Activated T-cell treated with anti-CD3 and anti-CD28 coated beads for 4 hours (primary cell): Measurements from ENCODE around the gene CMIP.

Experiments used
- DNase-seq: peaks from one replicate; pipeline ENCODE4 v3.0.0-alpha.2; 2020

Gene CMIP

DNA sequence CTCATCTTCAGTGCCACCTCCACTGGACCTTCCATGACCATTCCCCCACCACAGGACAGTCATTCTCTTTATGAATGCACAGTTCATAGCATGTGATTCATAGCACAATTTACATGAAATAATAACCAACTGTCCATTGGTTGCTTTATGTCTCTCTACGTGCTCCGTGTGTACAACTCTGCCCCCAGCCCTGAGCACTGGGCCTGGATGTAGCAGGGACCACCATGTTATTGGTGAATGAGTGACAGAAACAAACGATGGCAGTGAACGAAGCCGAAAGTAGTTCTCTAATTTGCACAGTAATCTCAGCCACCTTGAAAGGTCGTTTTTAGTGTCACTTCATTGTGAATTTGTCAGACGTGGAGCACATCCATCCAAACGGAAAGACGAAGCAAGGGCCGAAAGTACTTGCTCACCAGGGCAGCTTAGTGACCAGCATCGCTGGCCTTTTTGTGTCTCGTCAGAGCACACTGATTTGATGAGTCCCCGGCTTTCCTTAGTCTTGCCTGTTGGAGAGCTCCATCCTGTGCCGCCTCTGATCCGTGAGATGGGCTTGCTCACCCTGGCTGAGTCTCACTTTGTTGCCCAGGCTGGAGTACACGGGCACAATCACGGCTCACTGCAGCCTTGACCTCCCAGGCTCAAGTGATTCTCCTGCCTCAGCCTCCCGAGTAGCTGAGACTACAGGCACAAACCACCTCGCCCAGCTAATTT lies 95.3 kb downstream of the CMIP start:
- no peak for DNase-seq

DNA sequence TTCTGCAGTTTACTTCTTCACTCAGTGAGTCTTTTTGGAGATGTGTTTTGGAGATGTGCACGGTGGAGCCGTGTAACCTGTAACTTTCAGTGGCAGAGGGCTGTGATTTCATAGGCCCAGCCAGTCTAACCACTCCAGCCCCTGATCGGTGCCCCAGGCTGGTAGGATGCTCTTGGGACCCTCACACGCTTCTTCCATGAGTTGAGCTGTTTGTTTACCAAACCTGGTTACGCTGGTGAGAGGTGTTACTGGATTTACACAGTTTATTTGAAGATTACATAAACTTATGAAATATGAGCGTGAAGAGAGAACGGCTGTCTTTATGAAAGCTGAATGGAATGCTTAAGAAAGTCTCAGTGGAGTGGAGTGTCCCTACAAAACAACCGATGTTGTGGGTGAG lies 96.7 kb downstream of the CMIP start:
- DNase-seq, result no peak

GRCh38 chr16:81542609-81543570 lies 98.3 kb downstream of the CMIP start:
- DNase-seq, result no peak

GRCh38 chr16:81543571-81543970 lies 99.0 kb downstream of the CMIP start:
- DNase-seq, result no peak

- no peak for DNase-seq
Observed at GRCh38 chr16:81544261-81544660, 99.7 kb downstream of the CMIP start.

DNA sequence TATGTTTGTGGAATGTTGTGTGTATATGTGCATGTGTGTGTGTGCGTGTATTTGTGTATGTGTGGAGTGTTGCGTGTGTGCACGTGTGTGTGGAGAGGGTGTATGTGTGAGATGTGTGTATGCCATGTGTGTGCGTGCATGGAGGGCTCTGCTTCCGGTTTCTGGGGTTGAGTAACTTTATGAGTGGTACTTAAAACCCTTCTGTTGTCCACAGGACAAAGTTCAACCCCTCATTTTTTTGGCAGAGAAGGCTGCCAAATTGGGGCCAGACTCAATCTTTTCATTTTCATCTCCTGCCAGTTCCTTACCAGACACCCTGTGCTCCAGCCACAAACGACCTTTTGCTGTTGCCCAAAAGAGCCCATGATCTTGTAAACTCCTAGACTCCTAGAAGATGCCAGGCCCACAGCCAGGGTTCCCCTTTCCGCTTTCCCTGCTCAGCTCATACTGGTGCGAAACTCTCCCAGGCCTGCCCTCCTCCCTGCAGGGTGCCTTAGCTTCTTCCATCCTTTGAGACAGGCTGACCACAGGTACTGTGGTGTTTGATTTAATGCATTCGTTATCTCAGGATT lies 100.2 kb downstream of the CMIP start:
- no peak for DNase-seq

GRCh38 chr16:81545470-81546250 lies 101.1 kb downstream of the CMIP start:
- no peak for DNase-seq

GRCh38 chr16:81546781-81547180 lies 102.2 kb downstream of the CMIP start:
- no peak for DNase-seq

DNA sequence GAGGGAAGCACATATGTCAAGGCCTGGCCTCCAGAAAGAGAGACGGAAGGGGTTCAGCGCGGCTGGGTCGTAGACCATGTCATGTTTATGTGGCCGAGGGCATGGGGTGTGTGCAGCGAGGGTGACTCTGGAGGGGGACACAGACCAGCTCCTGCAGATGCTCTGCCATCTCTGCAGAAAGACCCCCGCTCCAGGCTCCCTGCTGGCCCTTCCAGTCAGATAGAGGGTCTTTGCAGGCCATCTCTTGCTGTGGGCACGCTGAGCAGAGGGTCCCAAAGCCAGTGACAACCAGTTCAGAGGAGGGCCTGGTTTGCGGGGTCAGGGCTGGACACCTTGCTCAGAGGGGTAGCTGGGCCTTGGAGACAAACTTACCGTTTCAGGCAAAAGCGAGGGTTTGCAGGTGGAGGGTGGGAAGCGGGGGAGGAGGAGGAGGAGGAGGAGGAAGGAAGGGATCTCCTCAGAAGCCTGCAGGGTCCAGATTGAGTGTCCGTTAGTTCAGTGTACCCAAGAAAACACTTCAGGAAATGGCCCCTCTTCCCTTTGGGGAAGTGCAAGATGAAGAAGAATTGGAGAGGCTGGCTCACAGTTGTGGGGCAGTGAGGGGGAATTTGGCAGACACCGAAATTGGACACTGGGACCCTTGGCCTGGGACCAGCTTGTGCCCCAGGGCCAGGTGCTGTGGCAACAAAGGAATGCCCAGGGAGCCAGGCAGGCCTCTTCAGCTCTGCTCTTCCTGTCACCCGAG lies 102.8 kb downstream of the CMIP start:
- no peak for DNase-seq

DNA sequence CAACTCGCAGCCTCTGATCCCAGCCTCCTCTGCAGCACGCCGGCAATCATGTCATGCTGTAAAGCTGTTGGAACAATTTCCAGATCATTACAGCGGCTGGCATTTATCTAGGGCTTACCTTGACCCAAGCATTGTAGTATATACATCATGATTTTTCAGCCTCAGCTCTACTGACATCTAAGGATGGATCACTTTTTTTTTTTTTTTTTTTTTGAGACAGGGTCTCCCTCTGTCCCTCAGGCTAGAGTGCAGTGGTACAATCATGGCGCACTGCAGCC lies 103.3 kb downstream of the CMIP start:
- no peak for DNase-seq

DNA sequence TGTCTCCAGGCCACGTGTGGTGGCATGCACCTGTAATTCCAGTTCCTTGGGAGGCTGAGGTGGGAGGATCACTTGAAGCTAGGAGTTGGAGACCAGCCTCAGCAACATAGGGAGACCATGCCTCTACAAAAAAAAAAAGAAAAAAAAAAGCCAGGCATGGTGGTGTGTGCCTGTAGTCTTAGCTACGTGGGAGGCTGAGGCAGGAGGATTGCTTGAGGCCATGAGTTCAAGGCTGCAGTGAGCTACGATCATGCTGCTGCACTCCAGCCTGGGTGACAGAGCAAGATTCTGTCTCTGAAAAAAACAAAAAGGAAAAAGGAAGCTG lies 103.9 kb downstream of the CMIP start:
- no peak for DNase-seq

- DNase-seq, result no peak
Observed at GRCh38 chr16:81548876-81549546, 104.4 kb downstream of the CMIP start.

- no peak for DNase-seq
Observed at GRCh38 chr16:81549547-81550431, 105.2 kb downstream of the CMIP start.

DNA sequence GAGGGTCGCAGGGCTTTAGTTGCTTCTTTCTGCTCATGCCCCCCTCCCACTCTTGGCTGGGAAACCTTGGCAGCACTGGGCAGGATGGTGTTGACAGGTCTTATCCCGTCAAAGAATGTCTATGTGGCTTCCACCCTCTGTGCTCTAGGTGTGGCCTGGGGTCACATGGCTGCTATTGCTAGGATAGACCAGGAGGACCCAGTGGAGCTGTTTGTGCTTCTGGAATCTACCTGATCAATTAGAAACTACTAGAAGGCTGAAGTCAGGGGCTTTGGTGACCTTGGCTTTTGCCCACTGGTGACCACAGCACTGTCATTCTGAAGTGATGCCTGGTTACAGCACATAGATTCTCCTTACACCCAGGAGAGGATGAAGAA lies 105.8 kb downstream of the CMIP start:
- DNase-seq, result no peak

GRCh38 chr16:81551151-81551808 lies 106.7 kb downstream of the CMIP start:
- no peak for DNase-seq

- DNase-seq, result no peak
Observed at GRCh38 chr16:81551821-81552304, 107.3 kb downstream of the CMIP start.

DNA sequence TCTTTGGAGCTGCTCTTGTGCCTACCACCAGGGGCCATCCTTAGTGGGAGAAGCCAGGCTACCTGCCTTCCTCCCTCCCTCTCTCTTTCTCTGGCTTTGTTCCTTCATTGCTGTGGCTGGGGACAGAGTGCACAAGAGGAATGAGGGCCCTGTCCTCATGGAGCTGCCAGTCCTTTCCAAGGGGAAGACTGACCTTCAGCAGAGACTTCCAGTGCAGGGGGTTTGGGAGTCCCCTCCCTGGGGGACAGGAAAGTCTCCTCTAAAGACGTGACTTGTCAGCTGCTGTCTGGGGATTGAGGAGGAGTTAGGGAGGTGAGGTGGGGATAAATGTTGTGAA lies 108.1 kb downstream of the CMIP start:
- DNase-seq, result no peak

- no peak for DNase-seq
Observed at GRCh38 chr16:81553080-81553813, 108.6 kb downstream of the CMIP start.

DNA sequence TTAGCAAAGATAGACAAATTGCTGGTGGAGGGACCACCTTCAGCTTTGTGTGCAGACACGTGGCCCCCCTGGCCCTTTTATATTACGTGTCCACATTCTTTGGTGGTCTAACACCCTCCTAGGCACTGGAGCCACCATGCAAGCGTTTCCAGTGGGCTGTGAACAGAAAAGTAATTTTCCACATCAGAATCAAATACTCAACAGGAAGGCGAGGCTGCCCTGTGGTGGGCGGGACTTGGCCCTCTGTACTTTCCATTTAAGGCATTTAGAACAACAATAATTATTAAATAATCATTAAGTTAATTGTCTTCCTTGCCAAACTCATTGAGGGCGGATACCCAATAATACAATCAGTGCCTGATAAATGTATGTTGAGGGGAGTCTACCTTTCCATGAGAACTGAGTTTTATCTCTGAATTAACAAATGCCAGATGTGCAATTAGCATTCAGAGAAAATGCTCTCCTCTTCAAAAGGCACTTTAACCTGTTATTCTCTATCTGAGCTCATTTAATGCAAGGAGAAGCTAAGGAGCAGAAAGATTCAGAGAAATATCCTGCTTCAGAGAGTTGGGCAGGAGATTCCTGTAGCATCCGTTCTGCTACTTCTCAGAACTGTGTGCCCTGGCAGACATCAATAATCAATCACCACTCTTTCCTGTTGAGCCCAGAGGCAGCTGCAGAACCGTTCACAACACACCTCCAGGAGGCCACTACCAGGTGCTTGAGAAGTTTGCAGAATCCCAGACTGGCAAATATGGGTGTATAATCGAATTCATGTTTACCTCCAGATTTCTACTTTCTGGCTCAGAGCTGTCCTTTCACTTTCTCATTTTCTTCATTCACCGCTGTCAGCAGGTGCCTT lies 109.4 kb downstream of the CMIP start:
- no peak for DNase-seq
